A549 (cell line): ENCODE measurements around the gene RNF225.

Experiments
- CTCF ChIP-seq: fragments of >200 bp; sonication (Bioruptor Twin); formaldehyde crosslinking; IDR thresholded peaks from 3 replicates; pipeline ENCODE4 v1.5.1; 2016
- MYC ChIP-seq: IDR thresholded peaks from 2 replicates; pipeline ENCODE4 v1.6.1; 2012; ENCODE audit warnings: mild to moderate bottlenecking, inconsistent platforms, low read length, improper control_type of control experiment, borderline replicate concordance
- POLR2A ChIP-seq: IDR thresholded peaks from 2 replicates; pipeline ENCODE4 v1.6.1; 2012; ENCODE audit warnings: mild to moderate bottlenecking, low read length
- RCOR1 ChIP-seq: fragments of 150-350 bp; IDR thresholded peaks from 2 replicates; pipeline ENCODE4 v1.6.1; 2014; ENCODE audit warnings: antibody characterized with exemption, low read length, low read depth

GRCh38 chr19:58381460-58382212, 13.8 kb upstream of the RNF225 start:
- no peak for TF ChIP-seq CTCF
- no peak for TF ChIP-seq RCOR1
- no peak for TF ChIP-seq MYC
- no peak; the same call in 1 of the 2 replicates for TF ChIP-seq POLR2A
